COR-L47 (cell line): Measurements from ENCODE around the gene CDC14A.
"Not testable (repeated sequence)": the region's sequence is repeated elsewhere in the genome, so short reads cannot be mapped to it uniquely, and the experiment has no call there.

Experiments used
- DNase-seq: peaks from one replicate; lab custom pipeline; 2025; lab: John Stamatoyannopoulos, UW

Gene CDC14A

GRCh38 chr1:100362821-100363466 lies 10.6 kb downstream of the CDC14A start:
- no peak for DNase-seq

GRCh38 chr1:100363831-100364230 lies 11.5 kb downstream of the CDC14A start:
- DNase-seq = no peak

GRCh38 chr1:100364697-100365096 lies 12.4 kb downstream of the CDC14A start:
- DNase-seq = no peak

- no peak for DNase-seq
These were observed 13.9 kb downstream of the CDC14A start for GRCh38 chr1:100366209-100366525.

GRCh38 chr1:100369339-100369738 lies 17.0 kb downstream of the CDC14A start:
- not testable (repeated sequence) for DNase-seq

GRCh38 chr1:100373953-100374352 lies 21.6 kb downstream of the CDC14A start:
- not testable (repeated sequence) for DNase-seq

GRCh38 chr1:100376890-100377289 lies 24.6 kb downstream of the CDC14A start:
- not testable (repeated sequence) for DNase-seq

GRCh38 chr1:100377590-100378361 lies 25.5 kb downstream of the CDC14A start:
- DNase-seq = no peak

- no peak for DNase-seq
These were observed 26.6 kb downstream of the CDC14A start for GRCh38 chr1:100378956-100379355.

- no peak for DNase-seq
These were observed 28.3 kb downstream of the CDC14A start for GRCh38 chr1:100380635-100381034.

- DNase-seq = no peak
These were observed 30.4 kb downstream of the CDC14A start for GRCh38 chr1:100382657-100383056.

- DNase-seq = no peak
These were observed 31.6 kb downstream of the CDC14A start for GRCh38 chr1:100383743-100384405.

GRCh38 chr1:100387209-100387608 lies 34.9 kb downstream of the CDC14A start:
- no peak for DNase-seq

GRCh38 chr1:100387657-100388350 lies 35.5 kb downstream of the CDC14A start:
- DNase-seq = no peak

GRCh38 chr1:100390531-100390930 lies 38.2 kb downstream of the CDC14A start:
- no peak for DNase-seq

GRCh38 chr1:100391675-100392074 lies 39.4 kb downstream of the CDC14A start:
- DNase-seq = no peak

- DNase-seq = no peak
These were observed 40.5 kb downstream of the CDC14A start for GRCh38 chr1:100392756-100393155.

- DNase-seq = no peak
These were observed 42.0 kb downstream of the CDC14A start for GRCh38 chr1:100394285-100394684.

GRCh38 chr1:100395913-100396312 lies 43.6 kb downstream of the CDC14A start:
- no peak for DNase-seq

GRCh38 chr1:100396651-100397050 lies 44.3 kb downstream of the CDC14A start:
- no peak for DNase-seq

- DNase-seq = no peak
These were observed 45.4 kb downstream of the CDC14A start for GRCh38 chr1:100397681-100398080.

- DNase-seq = no peak
These were observed 46.3 kb downstream of the CDC14A start for GRCh38 chr1:100398648-100399047.

GRCh38 chr1:100400404-100400803 lies 48.1 kb downstream of the CDC14A start:
- no peak for DNase-seq
